Sigmoid colon (tissue), 4 donors: ENCODE measurements around the gene SIGLEC12.

Experiments used
- EP300 ChIP-seq, 4 donors: sonication (generic); formaldehyde crosslinking; IDR thresholded peaks; one replicate each; pipeline ENCODE4 v1.6.1; 2017; ENCODE audit warnings: antibody characterized with exemption in 4 of 4
- POLR2A ChIP-seq, 2 donors: fragments of 450-650 bp; IDR thresholded peaks; one replicate each; pipeline ENCODE4 v1.6.1; 2016; ENCODE audit warnings: antibody characterized with exemption in 2 of 2, mild to moderate bottlenecking in 2 of 2, moderate library complexity in 2 of 2
- POLR2AphosphoS5 ChIP-seq, 4 donors: sonication (generic); formaldehyde crosslinking; IDR thresholded peaks; one replicate each; pipeline ENCODE4 v1.6.1; 2017; ENCODE audit warnings: antibody characterized with exemption in 4 of 4
- TF ChIP-seq, protein P1 (sequence below), 4 experiments: fragments of 450-650 bp in 3 of 4; fragments of 200-600 bp in 1 of 4; IDR thresholded peaks; one replicate each; pipeline ENCODE4 v1.5.1; 2016 to 2019; ENCODE audit warnings: antibody characterized with exemption in 4 of 4, mild to moderate bottlenecking in 3 of 4, moderate library complexity in 2 of 4

DNA sequence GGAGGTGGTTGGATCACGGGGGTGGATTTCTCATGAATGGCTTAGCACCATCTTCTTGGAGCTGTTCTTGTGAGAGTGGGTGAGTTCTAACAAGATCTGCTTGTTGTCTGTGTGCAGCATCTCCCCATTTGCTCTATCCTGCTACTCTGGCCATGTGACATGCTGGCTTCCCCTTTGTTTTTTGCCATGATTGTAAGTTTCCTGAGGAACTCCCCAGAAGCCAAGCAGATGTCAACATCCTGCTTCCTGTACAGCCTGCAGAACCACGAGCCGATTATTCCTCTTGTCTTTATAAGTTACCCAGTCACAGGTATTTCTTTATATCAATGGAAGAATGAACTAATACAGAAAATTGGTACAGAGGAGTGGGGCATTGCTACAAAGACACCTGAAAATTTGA, 2.3 kb upstream of the SIGLEC12 start:
- no peak for TF ChIP-seq POLR2AphosphoS5 (IDR thresholded peaks at IDR 0.05)
- TF ChIP-seq, protein P1, sequence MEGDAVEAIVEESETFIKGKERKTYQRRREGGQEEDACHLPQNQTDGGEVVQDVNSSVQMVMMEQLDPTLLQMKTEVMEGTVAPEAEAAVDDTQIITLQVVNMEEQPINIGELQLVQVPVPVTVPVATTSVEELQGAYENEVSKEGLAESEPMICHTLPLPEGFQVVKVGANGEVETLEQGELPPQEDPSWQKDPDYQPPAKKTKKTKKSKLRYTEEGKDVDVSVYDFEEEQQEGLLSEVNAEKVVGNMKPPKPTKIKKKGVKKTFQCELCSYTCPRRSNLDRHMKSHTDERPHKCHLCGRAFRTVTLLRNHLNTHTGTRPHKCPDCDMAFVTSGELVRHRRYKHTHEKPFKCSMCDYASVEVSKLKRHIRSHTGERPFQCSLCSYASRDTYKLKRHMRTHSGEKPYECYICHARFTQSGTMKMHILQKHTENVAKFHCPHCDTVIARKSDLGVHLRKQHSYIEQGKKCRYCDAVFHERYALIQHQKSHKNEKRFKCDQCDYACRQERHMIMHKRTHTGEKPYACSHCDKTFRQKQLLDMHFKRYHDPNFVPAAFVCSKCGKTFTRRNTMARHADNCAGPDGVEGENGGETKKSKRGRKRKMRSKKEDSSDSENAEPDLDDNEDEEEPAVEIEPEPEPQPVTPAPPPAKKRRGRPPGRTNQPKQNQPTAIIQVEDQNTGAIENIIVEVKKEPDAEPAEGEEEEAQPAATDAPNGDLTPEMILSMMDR (IDR thresholded peaks at IDR 0.05), result no peak
- no peak for TF ChIP-seq POLR2A (IDR thresholded peaks at IDR 0.05)
- TF ChIP-seq EP300 (IDR thresholded peaks at IDR 0.05), result no peak
